Myocyte (in vitro differentiated cells): ENCODE data around the gene OFD1. TPM values are rescaled to one million over a fixed set of nuclear protein-coding genes. Genes with fewer than 3 reads are reported as not detected.
A peak's percentile ranks its signal among the peaks of the same experiment; 100 is the strongest.

Source experiments
- DNase-seq: peaks from one replicate; pipeline ENCODE4 v3.0.0-alpha.2; 2012; ENCODE audit warnings: low read depth
- polyA plus RNA-seq: library from polyadenylated mRNA; unstranded; fragments of >200 nt; gene quantifications from one replicate; pipeline ENCODE4 v1.2.1, GENCODE V29; 2012; ENCODE audit warnings: missing spikeins
- total RNA-seq: library from RNA; depleted of rRNA; stranded (reverse); fragments of >200 nt; gene quantifications from 2 replicates; pipeline ENCODE4 v1.2.3, GENCODE V29; 2014

OFD1 gene
- total RNA-seq = 9.9 and 20.1 TPM in 2 replicates
- polyA plus RNA-seq = 6.5 TPM

GRCh38 chrX:13734278-13735172 is at the start of gene OFD1, which contains the start of gene TRAPPC2:
Gene OFD1 (plus strand): TSS chrX:13734748. CDS start chrX:13735072, 324 bp downstream.
Gene TRAPPC2 (minus strand): TSS chrX:13734620. CDS start chrX:13719963, 14,657 bp downstream.
- DNase-seq = peak; percentile 92

GRCh38 chrX:13685126-13685763 is 49.3 kb upstream of the OFD1 start:
- no peak for DNase-seq

GRCh38 chrX:13687203-13687602 is 47.3 kb upstream of the OFD1 start:
- DNase-seq = no peak

- no peak for DNase-seq
These were observed 46.1 kb upstream of the OFD1 start for GRCh38 chrX:13688384-13688957.

- peak; percentile 76 for DNase-seq
These were observed 45.4 kb upstream of the OFD1 start, which contains the start of gene RAB9A for GRCh38 chrX:13688958-13689740. Gene RAB9A (plus strand): TSS chrX:13689128. CDS start chrX:13708747, 19,619 bp downstream.

- DNase-seq = no peak
These were observed 44.8 kb upstream of the OFD1 start for GRCh38 chrX:13689741-13690211.

- DNase-seq = no peak
These were observed 43.7 kb upstream of the OFD1 start for GRCh38 chrX:13690836-13691235.

- DNase-seq = no peak
These were observed 42.6 kb upstream of the OFD1 start for GRCh38 chrX:13691841-13692371.

GRCh38 chrX:13692771-13693231 is 41.7 kb upstream of the OFD1 start:
- no peak for DNase-seq

GRCh38 chrX:13693341-13693961 is 41.1 kb upstream of the OFD1 start:
- no peak for DNase-seq

- no peak for DNase-seq
These were observed 40.2 kb upstream of the OFD1 start for GRCh38 chrX:13694359-13694758.

- DNase-seq = no peak
These were observed 39.6 kb upstream of the OFD1 start for GRCh38 chrX:13694983-13695382.

- no peak for DNase-seq
These were observed 38.9 kb upstream of the OFD1 start for GRCh38 chrX:13695601-13696115.

GRCh38 chrX:13697455-13697854 is 37.1 kb upstream of the OFD1 start:
- no peak for DNase-seq

- no peak for DNase-seq
These were observed 36.6 kb upstream of the OFD1 start for GRCh38 chrX:13697976-13698375.

- DNase-seq = no peak
These were observed 36.1 kb upstream of the OFD1 start for GRCh38 chrX:13698432-13698831.

- DNase-seq = peak; percentile 22
These were observed 35.2 kb upstream of the OFD1 start for GRCh38 chrX:13699183-13699826.

- no peak for DNase-seq
These were observed 34.2 kb upstream of the OFD1 start for GRCh38 chrX:13700380-13700779.

- DNase-seq = no peak
These were observed 32.3 kb upstream of the OFD1 start for GRCh38 chrX:13702111-13702789.
